GM08714 (cell line): ENCODE results near the gene MOV10L1.
"Not testable (repeated sequence)": the region's sequence is repeated elsewhere in the genome, so short reads cannot be mapped to it uniquely, and the experiment has no call there.

ENCODE experiments used
- H3K4me3 ChIP-seq: fragments of 200-500 bp; sonication (Bioruptor generic); 2 replicates; pipeline ENCODE4 v1.5.1; 2014; ENCODE audit warnings: mild to moderate bottlenecking, low read length, inconsistent platforms
- ZNF274 ChIP-seq: IDR thresholded peaks from 2 replicates; pipeline ENCODE4 v1.6.1; 2012; ENCODE audit warnings: mild to moderate bottlenecking, low read depth, low read length

Gene MOV10L1

DNA sequence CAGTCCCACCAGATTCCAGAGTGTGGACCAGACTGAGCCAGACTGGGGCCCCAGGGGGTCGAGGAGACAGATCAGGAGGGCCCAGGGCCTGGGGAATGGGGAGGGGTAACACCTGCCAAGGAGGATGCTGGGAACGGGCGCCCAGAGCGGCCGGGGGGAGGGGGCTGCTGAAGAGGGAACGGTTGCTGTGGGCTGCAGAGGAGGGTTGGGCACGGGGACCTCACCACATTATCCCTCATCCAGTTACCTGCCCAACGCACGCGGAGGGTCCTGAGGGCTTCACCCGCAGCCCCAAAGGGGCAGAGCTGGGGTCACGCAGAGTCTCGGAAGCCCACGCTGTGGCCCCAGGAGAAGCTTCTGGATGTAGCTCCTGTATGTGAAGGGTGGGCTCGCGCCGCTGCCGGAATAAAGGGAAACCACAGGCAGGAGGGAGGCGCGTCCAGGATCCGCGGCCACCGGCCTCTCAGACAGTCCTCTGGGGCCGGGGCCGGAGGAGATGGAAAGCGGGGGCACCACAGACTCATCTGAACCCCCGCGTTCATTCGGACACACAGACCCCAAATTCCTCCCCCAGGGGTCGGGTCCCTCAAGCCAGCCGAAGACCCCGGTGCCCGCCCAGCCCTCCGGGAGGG, 110.1 kb downstream of the MOV10L1 start:
- TF ChIP-seq ZNF274, result no peak

GRCh38 chr22:50200461-50201190, 110.8 kb downstream of the MOV10L1 start, which contains the start of gene SELENOO:
TSS of gene SELENOO (plus strand) at chr22:50201011. CDS start at chr22:50201037, 26 bp downstream.
- peak within 1 kb of the TSS; percentile 85 for H3K4me3 ChIP-seq
- no peak for TF ChIP-seq ZNF274

More for the DNA sequence above, 110.1 kb downstream of the MOV10L1 start:
- peak overlapping the region; percentile 85 for H3K4me3 ChIP-seq

- no peak for TF ChIP-seq ZNF274
- H3K4me3 ChIP-seq, result peak overlapping the region; percentile 61
Observed at GRCh38 chr22:50201191-50202129, 111.7 kb downstream of the MOV10L1 start.

DNA sequence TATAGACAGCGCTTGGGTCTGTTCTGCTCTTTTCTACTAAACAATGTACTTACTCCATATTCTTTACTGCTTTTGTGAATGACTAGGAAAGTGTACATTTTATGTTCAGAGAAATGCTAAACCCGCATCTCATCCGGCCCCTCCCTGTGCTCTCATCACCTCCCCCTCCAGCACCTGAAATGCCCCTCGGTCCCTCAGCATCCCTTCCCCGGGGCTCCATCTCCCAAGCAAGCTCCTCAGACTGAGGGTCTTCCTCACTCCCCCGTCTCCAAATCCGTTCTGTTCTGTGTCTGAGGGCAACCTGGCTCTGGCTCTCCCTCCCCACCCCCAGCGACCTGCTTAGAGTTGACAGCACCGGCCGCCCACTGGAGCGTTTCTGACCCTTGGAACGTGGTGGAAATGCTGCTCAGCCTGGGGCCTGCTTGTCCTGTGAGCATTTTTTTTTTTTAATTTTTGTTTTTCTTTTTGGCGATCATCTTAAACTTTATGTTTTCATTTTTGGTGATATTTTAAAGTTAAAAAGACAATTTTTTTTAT, 112.4 kb downstream of the MOV10L1 start:
- H3K4me3 ChIP-seq, result peak overlapping the region; percentile 61; the same call in 1 of the 2 replicates
- no peak for TF ChIP-seq ZNF274

DNA sequence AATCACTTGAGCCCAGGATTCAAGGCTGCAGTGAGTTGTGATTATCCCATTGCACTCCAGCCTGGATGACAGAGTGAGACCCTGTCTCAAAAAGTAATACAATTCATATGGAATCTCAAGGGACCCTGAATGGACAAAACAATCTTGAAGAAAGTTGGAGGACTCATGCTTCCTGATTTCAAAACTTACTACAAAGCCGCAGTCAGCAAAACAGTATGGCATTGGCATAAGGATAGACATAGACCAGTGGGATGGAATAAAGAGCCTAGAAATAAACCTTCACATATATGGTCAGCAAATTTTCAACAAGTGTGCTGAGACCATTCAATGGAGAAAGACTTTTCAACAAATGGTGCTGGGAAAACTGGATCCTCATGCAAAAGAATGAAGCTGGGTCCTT, 113.5 kb downstream of the MOV10L1 start:
- no peak for TF ChIP-seq ZNF274
- no peak overlapping the region for H3K4me3 ChIP-seq

DNA sequence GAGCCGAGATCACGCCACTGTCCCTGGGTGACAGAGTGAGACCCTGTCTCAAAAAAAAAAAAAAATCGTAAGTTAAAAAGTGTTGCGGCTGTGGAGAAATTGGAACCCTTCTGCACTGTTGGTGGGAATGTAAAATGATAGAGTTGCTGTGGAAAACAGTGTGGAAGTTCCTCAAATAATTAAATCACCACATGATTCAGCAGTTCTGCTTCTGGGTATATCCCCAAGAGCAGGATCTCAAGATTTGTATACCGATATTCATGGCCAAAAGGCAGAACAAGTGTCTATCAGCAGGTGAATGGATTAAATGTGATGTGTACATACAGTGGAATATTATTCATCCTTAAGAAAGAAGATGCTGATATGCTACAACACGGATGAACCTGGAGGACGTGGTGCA, 114.8 kb downstream of the MOV10L1 start:
- TF ChIP-seq ZNF274, result no peak

GRCh38 chr22:50204998-50205397, 115.2 kb downstream of the MOV10L1 start:
- not testable (repeated sequence) for H3K4me3 ChIP-seq

More for the DNA sequence above, 114.8 kb downstream of the MOV10L1 start:
- H3K4me3 ChIP-seq, result no peak overlapping the region

GRCh38 chr22:50205781-50206569, 116.2 kb downstream of the MOV10L1 start:
- H3K4me3 ChIP-seq, result no peak overlapping the region
- no peak for TF ChIP-seq ZNF274

GRCh38 chr22:50206599-50206998, 116.8 kb downstream of the MOV10L1 start:
- no peak for TF ChIP-seq ZNF274
- H3K4me3 ChIP-seq, result no peak overlapping the region

- H3K4me3 ChIP-seq, result no peak overlapping the region
- no peak for TF ChIP-seq ZNF274
Observed at GRCh38 chr22:50207383-50208140, 117.8 kb downstream of the MOV10L1 start.

- H3K4me3 ChIP-seq, result no peak overlapping the region
- no peak for TF ChIP-seq ZNF274
Observed at GRCh38 chr22:50208430-50208938, 118.7 kb downstream of the MOV10L1 start.
